GM21390 (cell line): Measurements from ENCODE around the gene CCDC8.
"Not testable (repeated sequence)": the region's sequence is repeated elsewhere in the genome, so short reads cannot be mapped to it uniquely, and the experiment has no call there.

Experiments
- ATAC-seq: cut with Tn5 transposase; IDR thresholded peaks from one replicate; pipeline ENCODE4 v1.9.1; 2021; ENCODE audit not compliant: unreplicated experiment

CCDC8 gene, protein sequence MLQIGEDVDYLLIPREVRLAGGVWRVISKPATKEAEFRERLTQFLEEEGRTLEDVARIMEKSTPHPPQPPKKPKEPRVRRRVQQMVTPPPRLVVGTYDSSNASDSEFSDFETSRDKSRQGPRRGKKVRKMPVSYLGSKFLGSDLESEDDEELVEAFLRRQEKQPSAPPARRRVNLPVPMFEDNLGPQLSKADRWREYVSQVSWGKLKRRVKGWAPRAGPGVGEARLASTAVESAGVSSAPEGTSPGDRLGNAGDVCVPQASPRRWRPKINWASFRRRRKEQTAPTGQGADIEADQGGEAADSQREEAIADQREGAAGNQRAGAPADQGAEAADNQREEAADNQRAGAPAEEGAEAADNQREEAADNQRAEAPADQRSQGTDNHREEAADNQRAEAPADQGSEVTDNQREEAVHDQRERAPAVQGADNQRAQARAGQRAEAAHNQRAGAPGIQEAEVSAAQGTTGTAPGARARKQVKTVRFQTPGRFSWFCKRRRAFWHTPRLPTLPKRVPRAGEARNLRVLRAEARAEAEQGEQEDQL

DNA sequence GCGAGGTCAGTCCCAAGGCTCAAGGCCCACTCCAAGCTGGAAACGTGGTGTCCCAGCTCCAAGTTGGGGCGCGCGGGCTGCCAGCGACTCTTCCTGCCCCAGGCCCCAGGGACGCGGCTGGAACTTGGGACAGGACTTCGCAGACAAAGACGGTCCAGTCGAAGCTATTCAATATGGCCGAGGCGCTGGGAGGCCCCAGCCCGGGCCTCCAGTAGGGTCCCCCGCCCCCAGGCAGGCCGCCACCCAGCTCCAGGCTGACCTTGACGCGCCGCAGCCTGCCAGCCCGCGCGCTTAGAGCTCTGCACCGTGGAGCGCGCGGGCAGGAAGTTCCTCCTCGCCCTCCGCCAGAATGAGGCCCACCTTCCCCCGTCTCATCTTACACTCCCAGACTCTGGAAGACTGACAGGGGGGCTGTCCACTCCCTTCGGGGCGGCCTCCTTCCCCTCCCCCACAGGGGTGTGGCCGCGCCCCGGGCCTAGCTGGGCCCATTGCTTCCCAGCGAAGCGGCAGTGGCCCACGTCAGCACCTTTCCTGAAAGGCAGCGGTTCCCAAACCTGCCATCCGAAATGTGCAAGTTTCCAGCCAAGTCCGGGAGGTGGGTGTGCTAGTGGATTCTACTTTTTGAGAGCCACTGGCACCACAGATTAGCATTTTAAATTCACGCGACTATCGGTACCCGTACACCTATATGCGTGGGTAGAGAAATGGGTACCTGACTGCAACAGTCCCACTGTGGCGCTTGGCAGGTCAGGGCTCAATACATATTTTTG, at the start of gene CCDC8:
TSS of gene CCDC8 (minus strand) at position 303 of the 770 bp plus-strand sequence. CDS start 754 bp downstream, outside the sequence.
- ATAC-seq: no peak

- ATAC-seq: no peak
These were observed 48.2 kb upstream of the CCDC8 start for GRCh38 chr19:46461537-46461936.

DNA sequence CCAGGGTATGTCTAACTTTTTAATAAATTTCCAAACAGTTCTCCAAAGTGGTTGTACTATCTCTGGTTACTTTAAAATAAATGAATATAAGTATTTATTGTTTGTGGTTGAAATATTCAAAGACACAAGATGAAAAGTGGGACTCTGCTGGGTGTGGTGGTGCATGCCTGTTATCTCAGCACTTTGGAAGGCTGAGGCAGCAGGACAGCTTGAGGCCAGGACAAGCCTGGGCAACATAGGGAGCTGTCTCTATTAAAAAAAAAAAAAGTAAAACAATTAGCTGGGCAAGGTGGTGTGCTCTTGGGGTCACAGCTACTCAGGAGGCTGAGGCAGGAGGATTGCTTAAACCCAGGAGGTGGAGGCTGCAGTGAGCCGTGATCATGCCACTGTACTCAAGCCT, 47.6 kb upstream of the CCDC8 start:
- ATAC-seq: no peak

GRCh38 chr19:46460055-46460454, 46.7 kb upstream of the CCDC8 start:
- ATAC-seq: no peak

DNA sequence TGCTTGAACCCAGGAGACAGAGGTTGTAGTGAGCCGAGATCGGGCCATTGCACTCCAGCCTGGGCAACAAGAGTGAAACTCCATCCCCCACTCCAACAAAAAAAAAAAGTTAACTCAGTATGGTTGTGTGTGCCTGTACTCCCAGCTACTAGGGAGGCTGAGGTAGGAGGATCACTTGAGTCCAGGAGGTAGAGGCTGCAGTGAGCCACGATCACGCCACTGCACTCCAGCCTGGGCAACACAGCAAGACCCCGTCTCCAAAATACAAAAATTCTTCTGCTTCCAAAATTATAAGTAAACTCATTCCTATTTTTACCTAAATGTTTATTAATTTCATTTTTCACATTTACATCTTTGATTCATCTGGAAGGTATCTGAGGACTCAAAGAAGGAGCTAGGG, 43.6 kb upstream of the CCDC8 start:
- no peak for ATAC-seq

GRCh38 chr19:46454244-46454643, 40.9 kb upstream of the CCDC8 start:
- no peak for ATAC-seq

DNA sequence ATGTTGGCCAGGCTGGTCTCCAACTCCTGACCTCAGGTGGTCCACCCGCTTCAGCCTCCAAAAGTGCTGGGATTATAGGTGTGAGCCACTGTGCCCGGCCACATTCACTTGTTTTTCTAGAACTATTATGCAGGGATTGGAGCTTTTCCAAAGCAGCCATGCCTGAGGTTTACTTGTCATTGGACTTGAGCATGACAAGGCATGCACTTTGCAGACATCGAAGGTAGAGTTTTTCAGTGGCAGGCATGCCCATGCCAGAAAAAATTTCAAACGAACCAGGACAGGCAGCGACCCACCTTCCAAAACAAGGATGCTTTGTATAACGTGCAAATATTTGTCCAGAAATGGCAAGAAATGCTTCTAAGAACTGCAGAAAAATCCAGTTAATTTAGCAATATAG, 40.3 kb upstream of the CCDC8 start:
- no peak for ATAC-seq

- ATAC-seq: no peak
These were observed 38.8 kb upstream of the CCDC8 start for GRCh38 chr19:46452186-46452585.

DNA sequence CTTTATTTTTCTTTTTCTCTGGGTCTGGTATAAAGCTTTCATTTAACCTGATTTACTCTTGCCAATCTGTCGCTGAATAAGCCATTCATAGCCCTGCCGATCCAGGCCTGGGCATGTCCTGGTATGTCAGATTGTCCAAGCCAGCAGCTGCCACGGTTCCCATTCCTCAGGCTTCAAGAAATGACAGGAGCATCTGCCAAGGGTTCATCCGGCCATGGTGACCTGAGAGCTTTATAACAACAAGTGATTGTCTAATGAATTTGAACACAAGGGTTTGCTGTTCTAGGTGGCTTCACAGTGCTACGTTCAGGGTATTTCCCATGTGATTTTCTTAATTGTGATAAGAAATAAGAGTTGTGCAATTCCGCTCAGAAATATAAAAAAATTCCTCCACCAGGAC, 38.0 kb upstream of the CCDC8 start:
- no peak for ATAC-seq

GRCh38 chr19:46450737-46451136, 37.4 kb upstream of the CCDC8 start:
- no peak for ATAC-seq

DNA sequence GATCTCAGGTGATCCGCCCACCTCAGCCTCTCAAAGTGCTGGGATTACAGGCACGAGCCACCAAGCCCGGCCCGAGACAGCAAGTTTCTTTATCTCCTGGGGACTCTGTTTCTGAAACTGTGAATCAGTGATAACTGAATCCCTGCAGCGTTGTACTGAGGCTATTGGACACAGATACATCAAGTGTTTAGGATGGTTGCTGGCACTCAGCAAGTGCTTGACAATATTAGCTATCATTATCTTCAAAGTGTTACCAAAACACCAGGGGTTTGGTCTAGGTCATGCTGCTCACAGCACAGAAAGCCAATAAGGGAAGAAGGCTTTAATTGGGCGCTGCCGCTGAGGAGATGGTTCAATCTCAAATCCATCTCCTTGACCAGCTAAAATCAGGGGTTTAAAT, 35.9 kb upstream of the CCDC8 start:
- ATAC-seq: no peak

- no peak for ATAC-seq
These were observed 35.2 kb upstream of the CCDC8 start for GRCh38 chr19:46448601-46449000.

DNA sequence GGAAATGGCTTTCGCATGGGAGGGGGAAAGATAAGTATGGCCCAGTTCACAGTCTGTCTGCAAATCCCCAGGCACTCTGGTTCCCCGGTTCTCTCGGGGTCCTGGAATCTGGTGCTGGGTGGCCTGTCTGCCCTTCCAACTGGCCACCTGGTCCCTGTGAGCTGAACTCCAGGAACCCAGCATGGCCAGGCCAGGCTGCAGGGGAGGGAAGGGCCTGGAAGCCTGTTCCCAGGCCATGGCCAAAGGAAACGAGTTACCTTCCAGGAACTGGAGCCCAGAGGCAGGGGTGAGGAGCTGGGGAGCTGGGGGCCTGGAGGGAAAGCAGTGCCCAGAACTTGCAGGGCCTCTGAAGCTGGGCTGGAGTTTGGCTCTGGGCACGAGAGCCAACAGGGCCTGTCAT, 34.5 kb upstream of the CCDC8 start:
- no peak for ATAC-seq

GRCh38 chr19:46447006-46447405, 33.6 kb upstream of the CCDC8 start:
- ATAC-seq: no peak

GRCh38 chr19:46446021-46446420, 32.7 kb upstream of the CCDC8 start:
- no peak for ATAC-seq

DNA sequence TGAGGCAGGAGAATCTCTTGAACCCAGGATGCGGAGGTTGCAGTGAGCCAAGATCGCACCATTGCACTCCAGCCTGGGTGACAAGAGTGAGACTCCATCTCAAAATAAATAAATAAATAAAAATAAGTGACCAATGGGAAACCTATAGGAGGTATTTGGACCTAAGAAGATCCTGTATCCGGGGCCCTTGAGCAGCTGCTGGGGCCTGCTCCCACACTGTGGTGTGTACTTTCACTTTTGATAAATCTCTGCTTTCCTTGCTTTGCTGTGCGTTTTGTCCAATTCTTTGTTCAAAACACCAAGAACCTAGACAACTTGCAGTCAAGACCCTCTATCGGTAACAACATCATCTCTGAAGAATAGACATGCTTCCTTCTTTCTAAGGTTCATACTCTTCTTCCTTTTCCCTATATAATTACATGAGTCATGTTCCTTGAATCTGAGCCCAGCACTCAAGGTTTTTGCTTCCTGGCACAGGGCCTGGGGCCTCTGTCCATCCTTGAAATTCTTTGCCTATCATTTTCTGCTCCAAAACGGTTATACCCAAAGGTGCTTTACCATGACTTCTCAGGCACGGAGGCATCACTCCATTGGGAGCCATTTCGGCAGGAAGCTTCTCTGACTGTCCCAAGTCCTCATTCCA, 29.6 kb upstream of the CCDC8 start:
- ATAC-seq: no peak

DNA sequence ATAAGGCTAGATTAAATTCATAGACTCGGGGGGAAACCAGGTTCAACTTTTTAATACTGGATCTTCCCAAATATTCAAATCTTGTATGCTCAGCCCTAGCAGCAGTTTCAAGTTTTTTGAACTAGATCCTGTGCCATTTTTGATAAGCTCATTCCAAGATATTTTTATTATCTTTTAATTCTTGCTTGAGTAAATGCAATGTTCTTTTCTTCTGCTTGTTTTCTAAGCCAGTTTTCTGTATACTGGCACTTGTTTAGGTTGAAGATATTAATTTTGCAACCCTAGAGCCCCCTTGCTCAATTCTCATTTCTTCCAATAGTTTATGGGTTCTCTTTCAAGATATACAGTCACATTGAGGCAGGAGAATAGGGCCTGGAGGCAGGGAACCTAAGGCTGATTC, 28.5 kb upstream of the CCDC8 start:
- no peak for ATAC-seq

GRCh38 chr19:46435689-46436088, 22.3 kb upstream of the CCDC8 start:
- ATAC-seq: not testable (repeated sequence)

DNA sequence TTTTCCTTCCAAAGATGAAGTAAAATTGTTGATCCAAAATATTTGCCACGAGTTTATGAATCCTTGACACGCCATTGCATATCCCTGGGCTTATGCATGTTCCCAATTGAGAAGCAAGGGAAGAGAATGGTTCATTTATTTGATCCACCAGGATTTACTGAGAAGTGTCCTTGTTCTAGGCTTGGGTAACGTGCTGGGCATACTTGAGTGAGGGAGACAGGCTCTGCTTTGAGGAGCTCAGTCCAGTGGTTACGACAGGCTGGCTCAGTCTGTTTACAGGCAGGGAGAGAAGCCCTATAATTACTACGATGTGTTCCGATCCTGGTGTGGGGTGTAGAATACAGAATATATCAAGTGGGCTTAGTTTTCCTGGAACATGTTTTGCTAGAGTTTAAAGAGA, 21.6 kb upstream of the CCDC8 start:
- no peak for ATAC-seq

- not testable (repeated sequence) for ATAC-seq
These were observed 20.1 kb upstream of the CCDC8 start for GRCh38 chr19:46433470-46433869.

- ATAC-seq: no peak
These were observed 18.5 kb upstream of the CCDC8 start for GRCh38 chr19:46431824-46432223.

- no peak for ATAC-seq
These were observed 16.6 kb upstream of the CCDC8 start for GRCh38 chr19:46429999-46430398.
